UCSD-AML1 (cell line): ENCODE results near the gene LRP1B.

Experiments
- DNase-seq: peaks from one replicate; lab custom pipeline; 2025; ENCODE audit not compliant: unreplicated experiment; lab: John Stamatoyannopoulos, UW

LRP1B gene

GRCh38 chr2:141348481-141348880 lies 782.3 kb downstream of the LRP1B start:
- no peak for DNase-seq

DNA sequence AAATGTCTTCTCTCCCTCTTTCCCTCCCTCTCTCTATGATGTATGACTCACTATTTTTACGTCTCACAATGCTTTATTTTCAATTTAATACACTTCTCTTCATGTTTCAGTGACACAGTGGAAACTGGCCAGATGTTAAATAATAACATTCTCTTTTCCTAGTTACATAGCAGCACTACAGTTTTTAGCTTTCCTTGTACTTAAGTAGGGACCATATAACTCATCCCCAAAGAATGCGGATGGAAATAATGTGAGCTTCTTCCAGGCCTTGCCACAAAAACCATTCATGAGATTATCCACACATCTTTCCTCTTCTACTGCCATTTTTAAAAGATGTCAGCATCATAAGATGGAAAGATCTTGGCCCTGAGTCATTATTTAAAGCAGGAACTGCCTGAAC lies 789.4 kb downstream of the LRP1B start:
- DNase-seq, result no peak

- no peak for DNase-seq
These were observed 799.7 kb downstream of the LRP1B start for GRCh38 chr2:141331127-141331526.

DNA sequence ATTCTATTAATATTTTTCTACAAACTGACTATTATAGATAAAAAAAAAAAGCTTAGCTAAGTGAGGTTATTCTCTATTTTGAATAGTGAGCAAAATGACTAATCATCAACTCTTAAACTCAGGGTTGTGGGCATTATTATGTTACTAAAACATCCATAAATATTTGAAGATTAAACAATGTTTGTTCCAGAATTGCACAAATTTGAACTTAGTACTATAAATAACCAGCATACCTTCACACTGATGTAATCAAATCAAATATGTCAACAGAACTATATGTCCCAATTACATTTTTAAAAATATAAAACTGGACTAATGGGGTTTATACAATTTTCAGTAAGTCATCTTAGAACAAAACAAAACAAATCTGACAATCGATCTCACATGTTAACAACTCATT lies 800.9 kb downstream of the LRP1B start:
- no peak for DNase-seq

- no peak for DNase-seq
These were observed 807.2 kb downstream of the LRP1B start for GRCh38 chr2:141323571-141323970.

DNA sequence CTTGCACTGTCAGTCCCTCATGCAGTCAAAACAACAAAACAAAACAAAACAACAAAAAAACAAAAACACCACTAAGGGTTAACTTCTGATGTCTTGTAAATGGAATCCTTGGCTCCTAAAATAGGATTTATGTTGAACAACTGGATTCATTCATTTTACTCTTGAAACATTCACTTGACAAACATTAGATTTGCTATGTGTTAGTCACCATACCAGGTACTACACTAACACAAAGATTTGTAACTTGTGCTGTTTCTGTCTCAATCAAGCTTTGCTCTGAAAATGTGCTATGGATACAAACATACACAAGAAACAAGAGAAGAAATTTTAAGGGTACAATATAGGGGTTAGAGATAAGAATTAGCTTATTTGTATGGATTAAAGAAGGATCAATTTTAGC lies 812.8 kb downstream of the LRP1B start:
- DNase-seq, result no peak

GRCh38 chr2:141316606-141317005 lies 814.2 kb downstream of the LRP1B start:
- DNase-seq, result no peak

- no peak for DNase-seq
These were observed 814.7 kb downstream of the LRP1B start for GRCh38 chr2:141316103-141316502.

DNA sequence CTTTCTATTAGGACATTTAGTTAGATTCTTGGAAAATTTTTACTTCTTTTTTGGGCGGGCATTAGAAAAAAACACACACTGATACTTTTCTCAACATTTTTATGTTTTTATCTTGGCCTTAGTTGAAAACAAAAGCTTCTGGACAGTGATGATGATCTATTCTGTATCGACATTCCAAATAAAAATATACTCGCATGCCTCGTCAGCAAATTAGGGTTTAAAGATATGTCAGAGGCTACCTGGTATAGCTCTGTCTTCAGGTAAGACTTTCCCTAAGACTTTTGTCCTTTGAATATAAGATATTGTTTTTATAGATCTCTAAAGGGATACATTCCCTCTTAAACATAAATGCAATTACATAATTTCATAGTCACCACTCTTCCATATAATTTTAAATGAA lies 816.8 kb downstream of the LRP1B start:
- no peak for DNase-seq

DNA sequence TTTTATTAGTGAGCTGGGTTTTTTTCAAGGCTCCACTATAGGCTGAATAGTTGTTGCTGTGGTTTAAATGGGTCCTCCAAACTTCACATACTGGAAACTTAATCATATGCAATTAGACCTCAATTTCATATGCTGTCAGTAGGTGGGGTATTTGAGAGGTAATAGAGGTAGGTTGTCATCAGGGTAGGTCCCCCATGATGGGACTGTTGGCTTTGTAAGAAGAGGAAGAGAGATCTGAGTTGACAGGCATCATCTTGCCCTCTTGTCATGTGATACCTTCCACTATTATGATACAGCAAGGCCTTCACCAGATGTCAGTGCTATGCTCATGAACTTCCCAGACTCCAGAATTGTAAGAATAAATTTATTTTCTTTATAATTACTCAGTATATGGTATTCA lies 819.4 kb downstream of the LRP1B start:
- no peak for DNase-seq

DNA sequence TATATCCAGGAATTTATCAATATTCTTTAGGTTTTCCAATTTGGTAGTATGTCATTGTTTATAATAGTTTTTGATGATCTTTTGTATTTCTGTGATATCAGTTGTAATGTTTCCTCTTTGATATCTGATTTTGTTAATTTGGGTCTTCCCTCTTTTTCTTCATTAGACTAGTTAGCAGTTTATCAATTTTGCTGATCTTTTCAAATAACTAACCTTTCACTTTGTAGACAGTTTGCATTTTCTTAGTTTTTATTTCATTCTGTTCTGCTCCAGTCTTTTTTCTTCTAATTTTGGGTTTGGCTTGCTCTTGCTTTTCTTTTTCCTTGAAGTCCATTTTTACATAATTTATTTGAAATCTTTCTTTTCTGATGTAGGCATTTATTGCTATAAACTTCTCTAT lies 824.4 kb downstream of the LRP1B start:
- DNase-seq, result no peak

- no peak for DNase-seq
These were observed 829.3 kb downstream of the LRP1B start for GRCh38 chr2:141301551-141301950.

- DNase-seq, result no peak
These were observed 850.8 kb downstream of the LRP1B start for GRCh38 chr2:141280037-141280436.

DNA sequence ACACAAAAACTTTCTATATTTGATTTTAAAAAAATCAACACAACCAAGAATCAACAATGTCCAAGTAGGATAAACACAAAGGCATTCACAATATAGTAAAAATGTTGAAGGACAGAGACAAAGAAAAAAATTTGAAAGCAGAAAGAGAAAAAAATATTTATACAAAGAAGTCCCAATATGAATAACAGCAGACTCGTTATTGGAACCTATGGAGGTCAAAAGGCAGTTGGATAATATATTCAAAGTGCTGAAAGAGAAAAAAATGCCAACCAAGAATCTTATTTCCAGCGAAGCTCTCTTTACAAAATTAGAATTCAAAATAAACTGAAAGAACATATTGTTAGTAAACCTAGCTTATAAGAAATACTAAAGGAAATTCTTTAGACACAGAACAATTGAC lies 859.5 kb downstream of the LRP1B start:
- no peak for DNase-seq

- no peak for DNase-seq
These were observed 866.0 kb downstream of the LRP1B start for GRCh38 chr2:141264848-141265247.

- DNase-seq, result no peak
These were observed 869.9 kb downstream of the LRP1B start for GRCh38 chr2:141260911-141261310.

DNA sequence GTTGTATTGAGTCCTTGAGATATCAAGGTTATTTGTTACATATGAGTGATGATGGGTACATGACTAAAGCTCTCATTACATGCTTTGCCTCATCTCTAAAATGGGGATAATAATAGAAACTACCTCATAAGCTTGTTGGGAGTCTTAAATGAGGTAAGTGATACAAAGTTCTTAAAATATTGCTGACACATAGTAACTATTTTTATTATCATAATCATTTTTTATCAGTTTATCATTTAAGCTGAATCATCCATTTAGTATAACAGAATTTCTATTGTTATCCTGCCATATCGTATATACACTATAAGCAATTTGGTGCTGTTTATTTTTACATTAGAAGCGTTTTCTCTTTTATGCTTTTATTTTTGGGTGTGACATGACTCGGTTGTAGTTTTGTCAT lies 871.1 kb downstream of the LRP1B start:
- no peak for DNase-seq

DNA sequence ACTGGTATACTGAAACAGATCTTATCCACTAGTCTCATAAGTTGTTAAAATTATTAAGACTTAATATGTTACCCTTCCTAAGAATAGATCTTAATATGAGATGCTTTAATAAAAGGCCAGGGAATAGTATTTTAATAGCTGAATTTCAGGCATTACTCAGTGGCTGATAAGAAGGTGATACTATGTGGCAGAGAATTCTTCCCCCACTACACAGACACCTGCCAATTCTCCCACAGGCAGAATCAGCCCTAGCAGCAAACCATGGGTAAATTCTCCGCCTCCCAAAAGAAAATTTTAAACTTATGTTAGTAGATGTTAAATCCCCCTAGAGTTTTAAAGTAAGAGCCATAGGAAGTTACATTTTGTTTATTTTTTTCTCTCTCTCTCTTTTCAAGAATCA lies 888.8 kb downstream of the LRP1B start:
- no peak for DNase-seq

GRCh38 chr2:141226560-141226959 lies 904.3 kb downstream of the LRP1B start:
- DNase-seq, result no peak

- DNase-seq, result no peak
These were observed 923.8 kb downstream of the LRP1B start for GRCh38 chr2:141207036-141207385.

GRCh38 chr2:141201016-141201565 lies 929.7 kb downstream of the LRP1B start:
- no peak for DNase-seq

- DNase-seq, result no peak
These were observed 930.6 kb downstream of the LRP1B start for GRCh38 chr2:141200191-141200590.

- DNase-seq, result no peak
These were observed 931.1 kb downstream of the LRP1B start for GRCh38 chr2:141199711-141200110.

DNA sequence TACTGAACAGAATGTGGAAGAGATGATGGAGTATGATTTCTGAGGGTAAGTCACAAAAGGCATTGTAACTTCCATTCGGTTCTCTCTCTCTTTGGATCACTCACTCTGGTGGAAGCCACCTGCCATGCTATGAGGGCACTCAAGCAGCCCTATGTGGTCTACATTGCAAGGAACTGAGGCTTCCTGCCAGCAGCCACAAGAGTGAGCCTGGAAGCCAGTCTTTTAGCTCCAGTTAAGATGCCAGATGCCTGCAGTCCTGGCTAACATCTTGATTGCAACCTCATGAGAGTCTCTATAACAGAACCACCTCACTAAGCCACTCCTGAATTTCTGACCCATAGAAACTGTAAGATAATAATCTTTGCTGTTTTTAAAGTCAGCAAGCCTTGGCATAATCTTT lies 935.7 kb downstream of the LRP1B start:
- no peak for DNase-seq
